ENCODE measurements around the gene RFX2. TPM values are rescaled to one million over a fixed set of nuclear protein-coding genes. Genes with fewer than 3 reads are reported as not detected.

Gene RFX2
- total and polyA plus RNA-seq, 9 of the 15 experiments (the other 6 are each of a cell fraction or from before 2014, with no cell fraction given) = 3.6 to 18.7 (median 8.7) TPM

- no TSS peak for BruUV-seq (replicated peaks)
- CTCF ChIA-PET (ENCODE audit: low intra/inter-chr PET ratio) = no interaction called here
- Histone ChIP-seq H3K4me2 (ENCODE audit: insufficient read depth, low read length) (no peak overlapping the region), H3K79me2 (ENCODE audit: control insufficient read depth, insufficient read depth, low read length) (no peaks in the 10 kb centered on the region; the same call in 2 of the 3 replicates), H3K27me3 (ENCODE audit: control insufficient read depth in 2 of 2, insufficient read depth in 2 of 2, low read length in 2 of 2) (no peaks in the 10 kb centered on the region), H3K4me1 (replicated peaks in 1 of 2; ENCODE audit: control insufficient read depth in 2 of 2, insufficient read depth in 2 of 2, low read length in 2 of 2) (peaks cover 16 to 22% of the 10 kb centered on the region in 2 experiments), H2AFZ (ENCODE audit: low read depth, low read length) (no peak overlapping the region), H4K20me1 (replicated peaks; ENCODE audit: control insufficient read depth, insufficient read depth, low read length) (no peaks in the 10 kb centered on the region), H3K9me3 (replicated peaks; ENCODE audit: control insufficient read depth, insufficient read depth, low read depth, low read length) (no peaks in the 10 kb centered on the region), H3K27ac (ENCODE audit: extremely low read depth, low read depth, low read length) (no peak overlapping the region), H3K36me3 (ENCODE audit: control insufficient read depth, insufficient read depth, low read length) (no peaks in the 10 kb centered on the region), H3K9ac (ENCODE audit: insufficient read depth in 1 of 2, low read depth in 2 of 2, low read length in 2 of 2) (peak overlapping the region in 1 of 2 experiments; percentile 75; a peak in 1 of 4 replicates), H3K4me3 (no peak overlapping the region), H3K9me1 (ENCODE audit: control insufficient read depth, insufficient read depth, low read length) (no peaks in the 10 kb centered on the region)
- POLR2A ChIA-PET = no interaction called here
- intact Hi-C loops (cut with micrococcal nuclease) = no loop called here
- WGBS (ENCODE audit: insufficient coverage, low coverage, missing lambda C conversion rate) = 79% methylated on average over 16 of the region's 17 CpGs
- in situ Hi-C loops (cut with MboI) = no loop called here
- DNase-seq (ENCODE audit: extremely low read depth in 1 of 4, low spot score in 3 of 4) (no peak), FAIRE-seq (no peak), ATAC-seq (no peak)
- TF ChIP-seq PATZ1 (CRISPR knock-in tag; IDR thresholded peaks at IDR 0.05; ENCODE audit: borderline replicate concordance) = no peak
- TF ChIP-seq KDM5B (IDR thresholded peaks at IDR 0.05; ENCODE audit: insufficient replicate concordance, low read depth, low read length) = no peak
- 0 out of 2 replicates have a peak, but pooled peaks have one; percentile 11 for TF ChIP-seq MBD2 (IDR thresholded peaks at IDR 0.05; ENCODE audit: borderline replicate concordance, low read depth)
- TF ChIP-seq ZNF444 (CRISPR knock-in tag; IDR thresholded peaks at IDR 0.05) = no peak
- no peak for TF ChIP-seq TGIF2 (CRISPR knock-in tag; IDR thresholded peaks at IDR 0.05)
- TF ChIP-seq MAX (CRISPR knock-in tag; IDR thresholded peaks at IDR 0.05) = peak; percentile 59
- no peak for TF ChIP-seq JUND (IDR thresholded peaks at IDR 0.05; ENCODE audit: borderline replicate concordance, low read depth, low read length)
- no peak for TF ChIP-seq JUND (tag; IDR thresholded peaks at IDR 0.05; ENCODE audit: borderline replicate concordance, low read depth, low read length)
- TF ChIP-seq ZFX (CRISPR knock-in tag; IDR thresholded peaks at IDR 0.05) = no peak
- no peak for TF ChIP-seq ZNF212 (CRISPR knock-in tag; IDR thresholded peaks at IDR 0.05)
- TF ChIP-seq ARID4B (CRISPR knock-in tag; IDR thresholded peaks at IDR 0.05) = 0 out of 2 replicates have a peak, but pooled peaks have one; percentile 28
- TF ChIP-seq CREB5 (CRISPR knock-in tag; IDR thresholded peaks at IDR 0.05) = no peak
These were observed 36.2 kb downstream of the RFX2 start for GRCh38 chr19:6073858-6074708.
